ENCODE data around the gene SLC17A4.
"Not testable (repeated sequence)": the region's sequence is repeated elsewhere in the genome, so short reads cannot be mapped to it uniquely, and the experiment has no call there.

Gene SLC17A4

DNA sequence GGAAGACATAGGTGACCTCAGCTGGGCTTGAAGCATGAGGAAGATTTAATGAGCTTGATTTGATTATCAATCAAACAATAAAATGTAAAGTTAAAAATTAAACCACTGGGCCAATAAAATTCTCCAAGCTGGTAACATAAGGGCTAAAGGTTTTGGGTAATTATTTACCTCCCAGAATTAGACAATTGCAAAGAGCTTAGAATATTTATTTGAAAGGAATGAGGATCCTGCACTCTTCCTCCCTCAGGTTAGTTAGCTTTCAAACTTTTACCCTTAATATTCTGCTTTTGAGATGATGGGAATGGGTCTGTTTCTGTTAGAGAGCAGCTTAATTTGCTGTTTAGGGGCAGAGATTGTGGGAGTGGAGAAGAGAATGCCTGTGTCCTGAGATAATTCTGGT is at the start of gene SLC17A4:
Gene SLC17A4, plus strand, starts transcription at position 208 of the 400 bp plus-strand sequence. CDS start 7,221 bp downstream, outside the sequence.
- no peak for DNase-seq

DNA sequence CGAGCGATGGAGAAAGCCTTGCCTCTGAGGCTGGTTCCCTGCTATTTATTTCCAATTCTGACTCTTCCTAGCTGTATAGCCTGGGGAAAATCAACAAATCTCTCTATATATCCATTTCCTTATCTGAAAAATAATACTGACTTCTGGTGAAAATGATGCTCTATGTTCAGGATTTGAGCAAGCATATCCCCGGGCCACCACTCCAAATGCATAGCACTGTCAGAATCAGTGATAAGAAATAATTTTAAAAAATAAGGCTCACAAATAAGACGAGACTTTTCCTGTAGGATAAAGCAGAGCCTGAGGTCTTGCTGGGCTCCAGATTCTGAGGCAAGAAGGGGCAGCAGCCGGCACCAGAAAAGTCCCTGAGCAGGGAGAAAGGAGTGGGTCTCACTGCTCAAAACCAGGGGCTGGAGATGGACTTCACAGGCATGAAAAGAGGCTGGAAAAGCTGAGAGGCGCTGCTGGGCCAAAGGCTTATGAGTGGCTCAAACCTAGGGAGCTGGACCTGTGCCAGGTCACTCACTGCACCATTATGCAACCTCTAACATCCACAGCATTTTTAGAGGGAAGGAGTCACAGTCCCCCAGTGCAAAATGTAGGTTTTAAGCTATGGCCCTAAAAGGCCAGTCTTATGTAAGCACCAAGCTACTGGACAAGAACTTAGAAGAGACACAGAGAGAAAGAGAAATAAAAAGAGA is 48.1 kb upstream of the SLC17A4 start:
- no peak for DNase-seq

DNA sequence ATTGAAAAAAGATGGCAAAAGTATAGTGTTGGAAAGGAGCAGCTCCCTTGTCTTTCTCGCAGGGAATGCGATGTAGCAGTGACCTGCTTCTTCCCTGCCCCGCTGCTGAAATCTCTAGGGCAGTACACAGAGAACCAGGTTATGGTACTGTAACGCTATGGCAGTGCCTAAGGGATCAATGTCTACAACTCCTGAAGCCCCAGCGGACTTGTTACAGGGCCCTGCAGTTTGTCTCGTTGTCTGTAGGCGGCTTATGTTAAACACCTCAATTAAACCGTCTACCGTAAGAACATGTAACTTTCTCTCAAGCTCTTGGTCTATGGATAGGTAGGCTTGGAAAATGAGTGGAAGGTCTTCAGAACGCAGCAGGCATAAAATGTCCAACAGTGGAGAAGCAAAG is 44.8 kb upstream of the SLC17A4 start:
- no peak for DNase-seq

GRCh38 chr6:25710287-25710686 is 44.3 kb upstream of the SLC17A4 start:
- no peak for DNase-seq

GRCh38 chr6:25713824-25714223 is 40.7 kb upstream of the SLC17A4 start:
- DNase-seq: no peak

DNA sequence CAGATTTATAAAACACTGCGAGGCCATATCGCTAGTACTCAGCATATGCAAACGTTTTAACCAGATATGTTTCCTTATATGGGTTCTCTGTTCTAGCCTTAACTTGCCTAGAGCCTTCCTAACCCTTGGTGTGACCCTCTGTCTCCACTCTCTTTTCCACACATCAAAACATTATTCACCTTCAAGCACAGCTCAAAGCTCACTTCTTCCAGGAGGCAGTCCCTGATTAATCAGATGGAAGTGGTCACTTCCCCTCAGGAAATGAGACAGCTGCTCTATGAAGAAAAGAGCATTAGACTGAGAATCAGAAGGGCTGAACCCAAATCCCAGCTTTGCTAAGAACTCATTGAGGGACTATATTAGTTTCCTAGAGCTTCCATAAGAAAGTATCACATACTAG is 39.8 kb upstream of the SLC17A4 start:
- no peak for DNase-seq

GRCh38 chr6:25715794-25716193 is 38.7 kb upstream of the SLC17A4 start:
- DNase-seq: no peak

DNA sequence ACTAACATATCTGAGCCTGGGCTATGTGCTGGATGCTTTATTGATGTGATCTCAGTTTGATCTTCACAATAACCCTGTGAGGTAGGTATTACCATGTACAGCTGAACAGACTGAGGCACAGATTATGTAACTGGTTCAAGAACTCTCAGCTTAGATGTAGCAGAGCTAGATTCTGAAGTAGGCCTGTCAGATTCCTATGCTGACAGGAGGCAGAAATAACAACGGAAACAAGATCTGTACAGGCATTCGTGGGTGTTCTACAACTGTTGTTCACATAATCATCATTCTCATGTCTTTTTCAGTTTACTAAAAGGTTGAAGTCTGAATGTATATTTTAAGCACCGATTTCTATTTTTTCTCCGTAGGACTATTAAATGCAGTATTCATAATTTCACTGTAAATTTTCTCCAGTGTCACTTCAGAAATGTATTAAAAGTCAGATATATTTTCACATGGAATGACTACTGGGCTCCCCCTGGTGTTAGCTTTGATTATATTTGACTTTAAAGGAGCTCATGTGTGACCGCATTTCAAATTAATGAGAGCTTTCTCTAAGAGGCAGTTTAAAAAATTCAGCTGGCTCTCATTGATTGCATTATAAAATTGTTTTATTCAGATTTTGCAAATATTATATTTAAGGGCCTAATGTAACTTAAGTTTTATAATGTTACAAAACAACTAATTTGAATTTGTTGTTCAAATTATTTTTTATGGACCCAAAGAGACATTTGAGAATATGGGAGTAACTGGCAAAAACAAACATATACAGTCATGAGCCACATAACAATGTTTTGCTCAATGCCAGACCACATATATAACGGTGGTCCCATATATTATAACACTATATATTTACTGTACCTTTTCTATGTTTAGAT is 36.4 kb upstream of the SLC17A4 start:
- peak in 1 of 6 experiments; percentile 19 for DNase-seq

DNA sequence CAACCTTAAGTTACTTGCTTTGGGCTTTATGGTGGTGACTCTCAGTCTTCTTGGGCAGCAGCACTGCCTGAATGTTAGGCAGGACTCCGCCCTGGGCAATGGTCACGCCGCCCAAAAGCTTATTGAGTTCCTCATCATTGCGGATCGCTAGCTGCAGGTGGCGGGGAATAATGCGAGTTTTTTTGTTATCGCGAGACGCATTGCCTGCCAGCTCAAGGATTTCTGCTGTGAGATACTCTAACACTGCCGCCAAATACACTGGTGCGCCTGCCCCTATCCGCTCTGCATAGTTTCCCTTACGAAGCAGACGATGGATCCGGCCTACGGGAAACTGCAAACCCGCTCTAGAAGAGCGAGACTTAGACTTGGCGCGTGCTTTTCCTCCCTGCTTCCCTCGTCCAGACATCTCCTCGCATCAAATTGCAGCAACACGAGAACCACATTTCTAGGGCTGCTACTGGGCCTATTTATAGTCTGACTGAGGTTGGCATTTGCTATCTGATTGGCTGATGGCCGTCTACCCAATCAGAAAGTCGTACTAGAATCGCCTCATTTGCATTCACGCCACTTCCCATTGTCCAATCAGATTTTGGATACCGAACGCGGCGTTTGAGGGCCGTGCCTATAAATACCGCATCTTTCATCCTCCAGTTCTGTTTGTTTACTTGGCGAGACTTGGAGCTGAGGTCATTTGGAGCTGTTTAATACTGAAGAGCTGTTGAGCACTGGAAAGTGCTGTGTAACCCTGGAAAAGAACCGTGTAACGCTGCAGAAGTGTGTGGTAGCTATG is 28.2 kb upstream of the SLC17A4 start:
- no peak for DNase-seq

GRCh38 chr6:25727028-25727427 is 27.5 kb upstream of the SLC17A4 start:
- no peak for DNase-seq

DNA sequence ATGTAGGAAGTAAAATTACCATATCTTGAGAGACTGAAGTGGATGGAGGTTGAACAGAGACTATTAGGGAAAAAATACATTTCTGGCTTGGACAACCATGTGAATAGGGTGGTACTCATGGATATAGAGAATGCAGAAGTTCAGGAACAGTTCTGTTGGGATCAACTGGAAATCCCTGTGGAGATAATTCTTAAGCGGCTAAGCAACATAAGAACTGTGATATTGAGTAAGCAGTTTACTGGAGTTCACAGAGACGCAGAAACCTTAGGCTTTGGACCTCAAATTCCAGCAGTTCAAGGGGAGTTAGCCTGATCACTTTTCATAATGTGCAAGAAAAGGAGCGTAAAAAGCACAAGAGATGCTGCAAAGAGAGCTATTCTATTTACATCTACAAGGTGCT is 23.6 kb upstream of the SLC17A4 start:
- DNase-seq: no peak

DNA sequence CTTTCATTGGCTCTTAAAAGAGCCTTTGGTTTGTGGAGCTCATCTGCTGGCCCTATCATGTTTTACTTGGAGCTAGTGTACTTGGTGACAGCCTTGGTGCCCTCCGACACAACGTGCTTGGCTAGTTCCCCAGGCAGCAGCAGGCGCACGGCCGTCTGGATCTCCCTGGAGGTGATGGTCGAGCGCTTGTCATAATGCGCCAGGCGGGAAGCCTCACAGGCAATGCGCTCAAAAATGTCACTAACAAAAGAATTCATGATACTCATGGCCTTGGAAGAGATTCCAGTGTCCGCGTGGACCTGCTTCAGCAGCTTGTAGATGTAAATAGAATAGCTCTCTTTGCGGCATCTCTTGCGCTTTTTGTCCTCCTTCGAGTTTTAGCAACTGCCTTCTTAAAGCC is 22.8 kb upstream of the SLC17A4 start:
- DNase-seq: no peak

- DNase-seq: no peak
These were observed 21.9 kb upstream of the SLC17A4 start for GRCh38 chr6:25732468-25733198.

DNA sequence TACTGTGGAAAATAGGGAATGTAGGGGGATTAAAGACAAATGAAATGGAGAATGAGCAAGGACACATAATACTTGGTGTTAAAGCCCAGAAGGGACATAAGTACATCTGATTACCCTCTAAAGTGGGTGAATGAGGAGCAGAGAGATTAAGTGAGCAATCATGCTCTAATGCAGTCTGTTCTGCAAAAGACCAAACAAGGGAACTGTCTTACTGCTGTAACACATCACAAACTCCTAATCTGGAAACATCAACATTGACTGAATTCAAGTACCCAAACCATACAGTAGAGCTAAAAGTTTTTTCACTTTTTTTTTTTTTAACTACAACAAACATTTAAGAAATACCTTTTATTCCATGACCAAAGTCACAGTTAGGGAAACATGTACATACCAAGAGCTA is 19.3 kb upstream of the SLC17A4 start:
- no peak for DNase-seq

GRCh38 chr6:25743868-25744267 is 10.7 kb upstream of the SLC17A4 start:
- DNase-seq: no peak

DNA sequence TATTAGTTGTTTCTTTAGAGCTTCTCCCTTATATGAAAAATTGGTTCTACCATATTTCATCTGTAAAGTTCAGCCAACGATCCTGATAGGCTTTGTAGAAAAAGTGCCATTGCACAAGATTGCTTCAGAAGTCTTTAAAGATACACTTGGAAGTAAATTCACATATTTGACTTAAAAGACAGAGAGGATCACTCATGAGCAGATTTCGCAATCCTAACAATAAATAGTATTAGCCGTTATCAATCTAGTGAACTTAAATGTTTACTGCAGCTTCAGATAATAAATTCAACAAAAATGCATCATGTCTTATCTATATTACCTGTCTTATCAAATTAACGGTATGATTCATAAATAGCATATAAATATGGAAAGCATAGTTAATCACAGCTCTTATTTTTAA is 8.7 kb upstream of the SLC17A4 start:
- DNase-seq: no peak

GRCh38 chr6:25746968-25747367 is 7.6 kb upstream of the SLC17A4 start:
- DNase-seq: no peak

- no peak for DNase-seq
These were observed 7.1 kb upstream of the SLC17A4 start for GRCh38 chr6:25747477-25747876.

DNA sequence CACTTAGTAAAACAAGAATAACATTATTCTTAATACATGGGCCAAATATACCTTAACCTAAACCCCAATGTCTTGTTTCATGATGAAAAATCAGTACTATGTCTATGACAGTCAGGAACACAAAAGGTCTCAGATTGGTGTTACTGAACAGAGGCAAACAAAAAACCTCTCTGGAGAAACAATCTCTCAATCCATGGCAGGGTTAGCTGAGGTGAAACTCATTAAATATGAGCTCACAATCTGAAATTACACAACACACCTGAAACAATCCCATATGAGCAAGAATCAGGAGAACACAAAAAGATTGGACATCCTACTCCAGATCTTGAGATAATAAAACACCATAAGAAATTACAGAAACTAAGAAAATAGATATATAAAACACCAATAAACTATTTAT is 6.5 kb upstream of the SLC17A4 start:
- no peak for DNase-seq

DNA sequence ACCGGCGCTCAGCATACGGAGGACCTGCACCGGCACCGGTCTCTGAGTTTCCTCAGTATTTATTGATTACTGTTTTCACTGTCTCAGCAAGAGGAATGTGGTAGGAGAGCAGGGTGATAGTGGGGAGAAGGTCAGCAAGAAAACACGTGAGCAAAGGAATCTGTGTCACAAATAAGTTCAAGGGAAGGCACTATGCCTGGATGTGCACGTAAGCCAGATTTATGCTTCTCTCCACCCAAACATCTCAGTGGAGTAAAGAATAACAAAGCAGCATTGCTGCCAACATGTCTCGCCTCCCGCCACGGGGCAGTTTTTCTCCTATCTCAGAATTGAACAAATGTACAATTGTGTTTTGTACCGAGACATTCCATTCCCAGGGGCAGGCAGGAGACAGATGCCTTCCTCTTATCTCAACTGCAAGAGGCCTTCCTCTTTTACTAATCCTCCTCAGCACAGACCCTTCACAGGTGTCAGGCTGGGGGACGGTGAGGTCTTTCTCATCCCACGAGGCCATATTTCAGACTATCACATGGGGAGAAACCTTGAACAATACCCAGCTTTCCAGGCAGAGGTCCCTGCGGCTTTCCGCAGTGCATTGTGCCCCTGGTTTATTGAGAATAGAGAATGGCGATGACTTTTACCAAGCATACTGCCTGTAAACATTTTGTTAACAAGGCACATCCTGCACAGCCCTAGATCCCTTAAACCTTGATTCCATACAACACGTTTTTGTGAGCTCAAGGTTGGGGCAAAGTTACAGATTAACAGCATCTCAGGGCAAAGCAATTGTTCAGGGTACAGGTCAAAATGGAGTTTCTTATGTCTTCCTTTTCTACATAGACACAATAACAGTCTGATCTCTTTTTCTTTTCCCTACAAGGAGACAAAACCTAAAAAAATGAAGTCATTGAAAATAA is 5.7 kb upstream of the SLC17A4 start:
- DNase-seq: not testable (repeated sequence)

DNA sequence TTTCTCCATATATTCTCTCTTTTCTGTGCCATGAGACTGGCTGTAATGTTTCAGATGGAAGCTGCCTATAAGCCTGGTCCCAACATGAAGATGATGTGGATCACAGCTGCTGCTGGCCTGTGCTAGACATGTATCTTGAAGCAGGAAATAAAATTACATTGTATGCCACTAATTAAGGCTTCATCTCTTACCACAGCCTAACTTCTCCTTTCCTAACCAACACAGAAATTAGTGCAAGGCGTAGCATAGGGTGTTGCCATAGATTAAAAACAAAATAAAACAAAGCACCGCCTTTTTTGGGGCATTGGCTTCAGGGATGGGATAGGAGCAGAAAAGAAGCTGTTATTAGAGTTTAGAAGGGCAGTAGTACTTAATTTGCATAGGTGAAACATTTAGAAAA is 4.7 kb upstream of the SLC17A4 start:
- no peak for DNase-seq

- no peak for DNase-seq
These were observed 3.6 kb upstream of the SLC17A4 start for GRCh38 chr6:25750906-25751305.
